Spleen (tissue), 7 donors: ENCODE data around the gene EPHA5.

Source experiments
- POLR2A ChIP-seq, 3 donors: fragments of 450-650 bp; IDR thresholded peaks; one replicate each; pipeline ENCODE4 v1.5.1; 2017; ENCODE audit warnings: antibody characterized with exemption in 3 of 3, mild to moderate bottlenecking in 1 of 3
- POLR2AphosphoS5 ChIP-seq, 3 donors: sonication (generic); formaldehyde crosslinking; IDR thresholded peaks; one replicate each; pipeline ENCODE4 v1.5.1; 2017; ENCODE audit warnings: antibody characterized with exemption in 3 of 3
- TF ChIP-seq, protein P1 (sequence below), 11 experiments: fragments of 200-600 bp in 7 of 11; fragments of 450-650 bp in 4 of 11; sonication (generic) in 4 of 11; IDR thresholded peaks in 8 of 11; conservative IDR thresholded peaks in 3 of 11; 1 replicate in 7 of 11; 2 replicates in 4 of 11; pipeline versions ENCODE4 v1.4.0 to v1.8.0; 2016 to 2021; ENCODE audit warnings: antibody characterized with exemption in 11 of 11, inconsistent platforms in 4 of 11, mild to moderate bottlenecking in 1 of 11
- donor health status: DM: no; HTN: no; CAD: no; lungs with moderate emphysema.
- donor health status: DM: no; HTN: no; CAD: no.
- donor health status: DM: no; HTN: no; CAD: no.

DNA sequence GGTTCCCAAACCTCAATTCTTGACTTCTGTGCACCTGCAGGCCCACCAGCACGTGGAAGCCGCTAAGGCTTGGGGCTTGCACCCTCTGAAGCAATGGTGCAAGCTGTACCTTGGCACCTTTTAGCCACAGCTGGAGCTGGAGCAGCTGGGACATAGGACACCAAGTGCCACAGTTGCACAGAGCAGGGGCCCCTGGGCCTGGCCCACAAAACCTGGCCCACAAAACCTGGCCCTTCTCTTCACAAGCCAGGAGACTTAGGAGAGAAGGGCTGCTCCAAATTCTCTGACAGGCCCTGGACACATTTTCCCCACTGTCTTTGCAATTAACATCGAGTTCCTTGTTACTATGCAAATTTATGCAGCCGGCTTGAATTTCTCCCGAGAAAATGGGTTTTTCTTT, 197.8 kb downstream of the EPHA5 start:
- TF ChIP-seq, protein P1, sequence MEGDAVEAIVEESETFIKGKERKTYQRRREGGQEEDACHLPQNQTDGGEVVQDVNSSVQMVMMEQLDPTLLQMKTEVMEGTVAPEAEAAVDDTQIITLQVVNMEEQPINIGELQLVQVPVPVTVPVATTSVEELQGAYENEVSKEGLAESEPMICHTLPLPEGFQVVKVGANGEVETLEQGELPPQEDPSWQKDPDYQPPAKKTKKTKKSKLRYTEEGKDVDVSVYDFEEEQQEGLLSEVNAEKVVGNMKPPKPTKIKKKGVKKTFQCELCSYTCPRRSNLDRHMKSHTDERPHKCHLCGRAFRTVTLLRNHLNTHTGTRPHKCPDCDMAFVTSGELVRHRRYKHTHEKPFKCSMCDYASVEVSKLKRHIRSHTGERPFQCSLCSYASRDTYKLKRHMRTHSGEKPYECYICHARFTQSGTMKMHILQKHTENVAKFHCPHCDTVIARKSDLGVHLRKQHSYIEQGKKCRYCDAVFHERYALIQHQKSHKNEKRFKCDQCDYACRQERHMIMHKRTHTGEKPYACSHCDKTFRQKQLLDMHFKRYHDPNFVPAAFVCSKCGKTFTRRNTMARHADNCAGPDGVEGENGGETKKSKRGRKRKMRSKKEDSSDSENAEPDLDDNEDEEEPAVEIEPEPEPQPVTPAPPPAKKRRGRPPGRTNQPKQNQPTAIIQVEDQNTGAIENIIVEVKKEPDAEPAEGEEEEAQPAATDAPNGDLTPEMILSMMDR (IDR thresholded peaks at IDR 0.05 in 8 of 11, conservative IDR thresholded peaks at IDR 0.05 in 3 of 11): no peak
- TF ChIP-seq POLR2AphosphoS5 (IDR thresholded peaks at IDR 0.05) (no peak), POLR2A (IDR thresholded peaks at IDR 0.05) (no peak)
